ENCODE data around the gene MICAL3.

MICAL3 gene

DNA sequence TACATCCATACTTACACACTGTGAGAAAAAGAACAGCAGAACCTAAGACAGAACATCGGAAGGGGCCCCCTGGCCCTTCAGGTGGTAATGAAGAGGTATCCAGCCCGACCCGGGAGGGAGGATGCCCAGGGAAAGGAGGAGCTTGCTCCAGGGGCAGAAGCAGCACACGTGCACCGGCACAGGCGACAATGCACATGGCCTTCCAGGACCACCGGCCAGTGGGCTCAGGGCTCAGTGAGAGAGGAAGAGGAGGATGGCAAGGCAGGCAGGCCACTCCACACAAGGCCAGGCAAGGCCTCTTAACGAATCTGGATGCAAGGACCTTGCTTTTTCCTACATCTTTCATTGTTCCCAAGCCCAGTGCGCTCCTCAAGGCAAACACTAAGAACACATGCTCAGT, 52.6 kb downstream of the MICAL3 start:
- DNase-seq (ENCODE audit: low read depth): no peak

DNA sequence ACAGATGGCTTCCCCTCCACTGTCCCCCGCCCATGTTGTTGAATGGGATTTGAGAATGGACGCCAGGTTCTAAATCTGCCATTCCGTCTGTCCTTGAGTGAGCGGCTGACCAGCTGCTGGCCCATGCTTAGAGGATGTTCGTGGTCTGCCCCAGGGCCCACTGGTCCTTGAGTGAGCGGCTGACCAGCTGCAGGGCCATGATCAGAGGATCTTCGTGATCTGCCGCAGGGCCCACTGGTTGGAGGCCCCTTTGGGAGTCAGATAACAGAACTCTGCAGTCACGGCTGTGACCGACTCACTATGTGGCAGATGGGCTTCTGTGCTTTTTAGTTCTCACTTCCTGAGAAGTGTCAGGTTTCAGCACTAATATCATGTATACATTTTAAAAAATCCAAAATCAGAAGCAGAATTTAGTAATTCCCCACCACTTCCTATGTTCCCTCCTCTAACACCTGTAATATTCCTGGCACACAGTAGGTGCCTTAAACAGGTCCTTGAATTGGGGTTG, 54.1 kb downstream of the MICAL3 start:
- no peak for DNase-seq (ENCODE audit: low read depth)

DNA sequence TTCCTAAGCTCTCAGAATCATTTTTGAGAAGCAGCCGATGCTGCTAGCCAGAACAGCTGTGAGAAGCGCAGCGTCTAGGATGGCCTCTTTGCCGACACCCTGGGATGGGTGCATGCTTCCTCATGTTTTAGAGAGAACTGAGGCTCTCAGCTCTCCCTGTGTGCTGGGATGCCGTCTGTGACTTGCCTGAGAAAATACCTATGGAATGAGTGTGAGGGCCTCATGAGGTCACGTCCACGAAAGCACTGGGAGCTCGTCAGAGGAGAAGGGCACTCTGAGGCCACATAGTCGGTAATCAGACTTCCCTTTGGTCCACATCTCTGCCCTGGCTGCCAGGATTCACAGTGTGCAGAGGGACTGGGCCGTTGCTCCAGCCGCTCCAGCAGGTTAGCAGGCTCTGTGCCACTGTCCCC, 54.7 kb downstream of the MICAL3 start:
- no peak for DNase-seq (ENCODE audit: low read depth)

DNA sequence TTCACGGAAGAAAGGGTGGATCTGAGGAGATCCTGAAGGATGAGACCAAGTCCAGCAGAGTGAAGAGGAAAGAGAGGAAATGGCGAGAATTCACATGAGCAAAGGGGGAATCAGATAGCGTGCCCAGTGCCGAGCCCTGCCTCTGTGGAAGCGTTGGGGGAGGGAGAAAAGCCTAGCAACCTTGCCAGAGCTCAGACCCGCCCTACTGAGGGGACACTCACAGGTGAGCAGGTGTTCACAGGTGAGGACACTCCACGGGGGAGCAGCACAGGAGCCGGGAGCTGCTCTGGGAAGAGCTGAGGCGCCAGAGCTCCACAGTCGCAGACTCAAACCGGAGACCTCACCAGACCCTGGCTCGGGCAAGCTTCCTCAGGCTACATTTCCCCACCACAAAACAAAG, 56.2 kb downstream of the MICAL3 start:
- no peak for DNase-seq (ENCODE audit: low read depth)

DNA sequence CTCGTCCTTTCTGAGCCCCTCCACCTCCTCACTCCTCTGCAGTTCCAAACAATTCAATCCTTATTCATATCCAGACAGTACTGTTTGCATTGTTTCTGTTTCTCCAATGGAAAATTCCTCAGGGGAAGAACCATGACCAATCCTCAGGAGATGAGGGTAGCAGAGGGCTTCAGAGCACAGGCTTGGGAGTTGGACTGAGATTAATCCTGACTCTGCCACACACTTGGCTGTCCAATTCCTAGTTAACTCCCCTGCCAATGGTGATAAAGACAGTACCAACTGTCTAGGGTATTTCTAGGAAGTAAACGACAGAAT, 58.0 kb downstream of the MICAL3 start:
- no peak for DNase-seq (ENCODE audit: low read depth)

DNA sequence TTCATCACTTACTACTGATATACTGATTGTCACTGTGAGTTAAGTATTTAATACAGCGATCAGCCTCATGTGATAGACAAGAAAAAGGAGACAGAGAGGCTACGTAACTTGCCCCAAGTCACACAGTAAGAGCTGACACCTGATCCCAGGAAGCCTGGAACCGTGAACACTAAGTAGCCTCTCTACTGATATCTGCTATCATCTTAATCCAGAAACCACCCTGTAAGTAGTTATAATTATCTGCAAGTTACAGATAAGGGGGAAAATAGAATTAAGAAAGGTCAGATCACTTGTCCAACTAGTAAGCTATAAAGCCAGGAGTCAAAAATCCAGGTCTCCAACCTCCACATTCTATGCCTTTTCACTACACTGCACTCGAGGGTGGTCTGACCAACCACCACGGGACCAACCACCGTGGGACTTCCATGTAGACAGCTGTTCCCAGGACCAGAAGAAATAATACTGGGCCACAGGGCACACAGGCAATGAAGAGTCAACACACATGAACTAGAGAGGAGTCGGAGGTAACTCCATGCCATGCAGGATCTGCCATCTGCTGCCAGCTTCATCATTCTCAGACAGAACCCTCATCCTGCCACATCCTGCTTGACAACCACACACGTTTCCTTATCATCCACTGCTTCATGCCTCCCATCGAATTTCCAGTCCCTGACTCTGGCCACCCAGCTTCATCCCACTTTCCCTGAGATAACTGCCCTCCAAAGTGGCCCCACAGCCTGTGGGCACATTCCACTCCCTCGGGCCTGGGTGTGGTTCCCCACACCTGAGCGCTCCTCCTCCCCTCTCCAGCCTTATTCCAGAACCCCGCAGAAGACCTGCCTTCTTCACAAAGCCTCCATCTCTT, 58.6 kb downstream of the MICAL3 start:
- DNase-seq (ENCODE audit: low read depth): no peak

DNA sequence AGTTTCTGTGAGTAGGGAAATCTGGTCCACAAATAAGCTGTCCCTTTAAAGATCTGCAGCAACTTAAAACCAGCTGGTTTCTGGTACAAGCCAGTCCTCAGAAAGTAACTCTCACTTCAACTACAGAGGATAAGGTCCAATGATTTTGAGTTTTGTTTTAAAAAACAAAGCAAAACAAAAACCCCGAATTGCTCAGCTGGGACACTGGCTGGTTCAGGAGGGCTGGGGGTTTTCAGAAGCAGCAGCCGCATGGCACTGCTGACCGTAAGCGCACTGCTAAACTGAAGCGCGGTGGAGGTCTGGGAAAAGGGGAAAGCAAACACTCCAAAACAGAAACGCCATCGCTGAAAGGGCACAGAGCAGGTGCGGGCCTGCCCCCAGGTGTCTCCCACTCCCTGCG, 59.7 kb downstream of the MICAL3 start:
- no peak for DNase-seq (ENCODE audit: low read depth)

DNA sequence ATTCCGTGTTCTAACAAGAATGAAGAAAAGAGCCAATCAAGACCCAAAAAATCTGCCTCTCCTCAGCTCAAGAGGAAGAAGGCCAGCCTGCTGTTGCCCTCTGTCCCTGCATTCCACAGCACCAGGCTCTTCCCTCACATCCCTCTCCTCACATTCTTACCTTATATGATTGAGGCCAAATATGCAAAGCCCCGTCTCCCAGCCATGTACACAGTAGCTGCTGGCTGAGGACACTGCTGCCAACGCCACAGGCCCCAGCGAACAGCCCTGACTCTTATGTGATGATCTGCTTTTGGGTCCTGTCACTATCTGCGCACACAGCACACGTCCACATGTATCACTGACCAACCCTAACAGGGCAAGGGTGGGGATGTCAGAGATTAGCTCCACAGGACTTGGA, 60.2 kb downstream of the MICAL3 start:
- no peak for DNase-seq (ENCODE audit: low read depth)

DNA sequence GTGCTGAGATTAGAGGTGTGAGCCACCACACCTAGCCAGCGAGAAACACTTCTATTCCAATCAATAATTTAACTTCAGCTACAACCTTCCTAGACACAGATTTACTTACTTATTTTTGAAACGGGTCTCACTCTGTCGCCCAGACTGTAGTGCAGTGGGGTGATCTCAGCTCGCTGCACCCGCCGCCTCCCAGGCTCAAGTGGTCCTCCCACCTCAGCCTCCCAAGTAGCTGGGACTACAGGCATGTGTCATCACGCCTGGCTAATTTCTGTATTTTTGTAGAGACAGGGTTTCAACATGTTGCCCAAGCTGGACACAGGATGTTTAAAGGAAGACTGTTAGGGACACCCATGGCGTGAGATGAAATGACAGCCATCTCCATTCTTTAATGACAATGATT, 61.3 kb downstream of the MICAL3 start:
- no peak for DNase-seq (ENCODE audit: low read depth)

DNA sequence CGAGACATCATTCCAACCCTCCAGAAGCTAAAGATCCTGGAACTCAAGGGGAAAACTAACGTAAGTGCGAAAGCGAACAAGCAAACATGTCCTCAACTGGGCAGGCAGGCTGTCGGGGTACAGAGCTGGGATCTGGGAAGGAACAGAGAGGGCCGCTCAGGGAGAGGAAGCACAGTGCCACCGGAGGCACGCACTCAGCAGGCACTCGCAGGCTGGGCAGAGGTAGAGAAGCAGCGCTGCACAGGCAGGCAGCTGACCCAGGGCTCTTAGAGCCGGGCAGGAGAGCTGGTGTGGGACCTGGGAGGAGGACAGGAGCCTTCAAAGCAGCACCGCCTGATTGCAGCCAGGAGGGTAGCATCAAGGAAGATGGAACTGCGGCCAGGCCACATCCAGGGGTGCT, 62.2 kb downstream of the MICAL3 start:
- DNase-seq (ENCODE audit: low read depth): no peak

DNA sequence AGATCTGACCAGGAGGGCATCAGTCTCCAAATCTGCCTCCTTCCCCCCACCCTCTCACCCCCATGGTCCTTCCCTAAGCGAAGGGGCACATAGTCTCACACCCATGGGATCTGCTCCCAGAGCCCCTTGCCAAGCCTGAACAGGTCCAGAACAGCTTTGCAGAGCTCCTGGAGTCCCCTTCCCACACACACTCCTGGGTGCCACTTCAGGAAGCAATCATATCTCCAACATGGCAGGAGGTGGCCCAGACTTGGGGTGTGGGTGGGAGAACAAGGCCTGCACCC, 63.0 kb downstream of the MICAL3 start:
- no peak for DNase-seq (ENCODE audit: low read depth)

DNA sequence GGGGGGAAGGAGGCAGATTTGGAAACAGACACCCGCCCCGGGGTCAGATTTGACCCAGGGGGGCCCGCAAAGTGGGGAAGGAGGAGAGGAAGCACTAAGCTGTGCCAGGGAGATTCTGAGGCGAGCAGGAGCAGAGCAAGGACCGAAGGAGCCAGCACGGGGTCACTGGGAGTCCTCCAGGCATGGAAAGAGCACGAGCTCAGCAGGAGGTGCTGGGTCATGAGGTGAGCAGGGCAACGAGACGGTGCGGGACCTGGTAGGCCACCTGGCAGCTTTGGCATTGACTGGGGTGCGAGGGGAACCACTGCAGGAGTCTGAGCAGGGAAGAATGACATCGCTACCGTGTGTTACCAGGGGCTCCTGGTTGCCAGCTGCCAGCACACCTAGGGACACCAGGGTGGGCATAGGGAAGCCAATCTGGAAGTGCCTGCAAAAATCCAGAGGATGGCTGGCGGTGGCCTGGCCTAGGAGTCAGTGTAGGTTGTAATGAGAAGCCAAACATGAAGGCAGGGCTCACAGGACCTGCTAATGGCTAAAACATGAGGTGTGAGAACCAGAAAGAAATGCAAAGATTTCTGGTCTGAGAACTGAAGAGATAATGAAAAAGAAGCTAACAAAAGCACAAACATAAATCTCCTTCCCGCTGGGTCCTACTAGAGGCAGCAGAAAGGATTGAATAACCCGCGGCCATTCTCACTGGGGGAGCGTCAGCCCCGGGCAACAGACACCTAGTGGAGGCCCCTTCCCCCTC, 63.5 kb downstream of the MICAL3 start:
- no peak for DNase-seq (ENCODE audit: low read depth)

DNA sequence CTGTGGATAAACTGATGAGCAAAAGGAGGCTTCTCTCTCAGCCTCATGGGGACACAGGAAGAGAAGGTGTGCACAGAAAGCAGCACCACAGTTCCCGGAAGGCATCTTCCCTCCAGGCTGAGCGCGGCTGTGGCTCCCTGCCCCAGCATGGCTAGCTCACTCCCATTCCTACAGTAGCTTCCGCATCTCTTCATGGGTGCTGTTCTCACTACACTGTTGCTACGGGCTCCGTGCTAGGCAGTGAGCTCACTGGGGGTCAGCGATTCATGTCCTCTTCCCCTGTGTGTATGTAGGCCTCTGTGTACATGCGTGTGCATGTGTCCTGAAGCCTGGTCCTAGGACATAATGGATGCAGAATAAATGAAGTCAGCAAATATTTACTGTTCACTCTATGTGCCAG, 64.3 kb downstream of the MICAL3 start:
- DNase-seq (ENCODE audit: low read depth): no peak

DNA sequence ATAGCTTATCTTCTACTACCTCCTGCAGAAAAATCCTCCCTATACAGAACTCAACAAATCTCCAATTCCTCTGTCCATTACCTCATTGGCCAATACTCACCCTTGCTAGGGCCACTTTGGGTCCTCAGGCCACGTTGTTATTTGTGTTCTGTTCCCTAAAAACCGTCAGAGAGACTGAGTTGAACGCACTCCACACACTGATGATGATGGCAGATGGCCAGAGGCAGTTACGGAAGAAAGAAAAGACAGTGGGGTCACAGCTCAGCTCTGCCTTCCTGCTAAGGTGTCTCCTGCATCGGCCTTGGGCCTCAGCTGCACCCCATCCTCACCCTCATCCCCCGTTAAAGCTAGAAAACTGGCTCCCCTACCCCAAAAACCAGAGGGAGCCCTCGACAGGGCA, 66.2 kb downstream of the MICAL3 start:
- no peak for DNase-seq (ENCODE audit: low read depth)

DNA sequence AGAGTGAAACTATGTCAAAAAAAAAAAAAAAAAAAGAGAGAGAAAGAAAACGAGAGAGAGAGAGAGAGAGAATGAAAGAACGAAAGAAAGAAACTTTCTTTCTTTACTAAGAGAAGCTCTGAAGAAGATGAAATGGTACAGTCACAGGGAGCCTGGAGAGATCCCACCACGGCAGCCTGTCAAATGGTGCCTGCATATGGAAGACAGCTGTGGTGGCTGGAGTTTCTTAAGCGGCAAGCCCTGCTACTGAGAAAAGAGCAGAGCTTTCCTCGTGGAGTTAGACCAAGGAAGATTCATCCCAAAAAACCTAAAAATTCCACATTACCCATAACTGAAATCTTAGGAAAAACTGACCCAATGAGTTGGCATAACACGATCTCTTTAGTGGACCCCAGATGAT, 66.7 kb downstream of the MICAL3 start:
- DNase-seq (ENCODE audit: low read depth): no peak

DNA sequence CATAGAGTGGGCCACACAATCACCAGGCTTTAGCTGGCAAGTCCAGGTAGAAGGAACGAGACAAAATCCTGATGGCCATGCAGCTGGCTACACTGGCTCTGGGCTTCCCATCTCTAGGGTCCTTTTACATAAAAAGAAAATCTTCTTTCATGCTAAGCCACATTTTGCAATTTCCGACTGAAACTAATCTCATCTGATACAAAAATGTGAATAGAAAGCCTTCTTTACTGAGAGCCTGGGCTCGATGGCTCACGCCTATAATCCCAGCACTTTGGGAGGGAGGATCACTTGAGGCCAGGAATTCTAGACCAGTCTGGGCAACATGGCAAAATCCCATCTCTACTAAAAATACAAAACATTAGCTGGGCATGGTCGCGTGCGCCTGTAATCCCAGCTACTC, 67.2 kb downstream of the MICAL3 start:
- DNase-seq (ENCODE audit: low read depth): no peak

DNA sequence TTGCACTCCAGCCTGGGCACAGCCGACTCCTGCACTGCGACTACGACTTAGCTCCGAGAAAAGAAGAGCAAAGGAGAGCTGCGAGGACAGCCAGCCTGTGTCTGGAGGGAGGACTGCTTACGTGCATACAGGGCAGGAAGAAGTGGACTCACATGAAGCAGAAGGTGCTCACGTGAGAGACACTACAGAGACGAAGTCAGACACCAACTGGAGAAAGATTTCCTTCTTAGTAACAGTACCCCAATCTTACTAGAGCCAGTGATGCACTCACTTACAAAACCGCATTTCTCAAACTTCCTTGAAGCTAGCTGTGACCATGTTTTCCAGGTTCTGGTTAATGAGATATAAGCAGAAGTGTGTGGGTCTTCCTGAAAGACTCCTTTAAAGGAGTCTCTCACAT, 67.7 kb downstream of the MICAL3 start:
- no peak for DNase-seq (ENCODE audit: low read depth)

DNA sequence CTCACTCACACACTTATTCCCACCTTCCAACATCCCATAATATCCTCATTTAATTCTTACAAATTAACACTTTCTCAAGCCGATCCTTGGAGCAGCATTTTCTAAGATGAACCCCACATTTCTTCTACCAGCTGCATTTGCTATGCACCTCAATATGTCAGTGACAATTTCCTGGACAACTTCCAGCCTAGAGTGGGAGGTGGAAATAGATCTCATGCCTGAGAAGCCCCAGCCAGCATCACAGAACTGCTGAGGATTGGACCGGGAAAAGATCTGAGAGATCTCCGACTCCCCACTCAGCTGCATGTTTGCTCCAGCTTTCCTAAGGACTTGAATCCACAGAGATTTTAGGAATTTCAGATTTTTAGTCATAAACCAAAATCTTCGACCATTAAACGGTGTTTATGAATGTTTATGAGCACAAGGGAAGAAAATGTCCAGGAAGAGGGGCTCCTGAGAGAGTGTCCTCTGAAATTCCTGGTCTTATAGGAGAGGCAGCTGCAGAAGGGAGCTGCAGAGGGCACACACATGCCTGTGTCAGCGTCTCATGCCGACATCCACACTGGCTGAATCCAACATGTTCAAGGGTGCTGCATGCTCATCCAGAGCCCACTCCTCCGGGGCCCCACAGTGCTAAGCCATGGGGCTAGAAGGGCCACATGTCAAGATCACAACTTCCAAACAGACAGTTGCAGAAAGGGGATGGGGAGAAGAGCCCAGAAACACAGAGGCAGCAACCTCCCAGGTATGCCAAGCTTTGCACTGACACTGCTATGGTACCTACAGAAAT, 68.6 kb downstream of the MICAL3 start:
- DNase-seq (ENCODE audit: low read depth): no peak

DNA sequence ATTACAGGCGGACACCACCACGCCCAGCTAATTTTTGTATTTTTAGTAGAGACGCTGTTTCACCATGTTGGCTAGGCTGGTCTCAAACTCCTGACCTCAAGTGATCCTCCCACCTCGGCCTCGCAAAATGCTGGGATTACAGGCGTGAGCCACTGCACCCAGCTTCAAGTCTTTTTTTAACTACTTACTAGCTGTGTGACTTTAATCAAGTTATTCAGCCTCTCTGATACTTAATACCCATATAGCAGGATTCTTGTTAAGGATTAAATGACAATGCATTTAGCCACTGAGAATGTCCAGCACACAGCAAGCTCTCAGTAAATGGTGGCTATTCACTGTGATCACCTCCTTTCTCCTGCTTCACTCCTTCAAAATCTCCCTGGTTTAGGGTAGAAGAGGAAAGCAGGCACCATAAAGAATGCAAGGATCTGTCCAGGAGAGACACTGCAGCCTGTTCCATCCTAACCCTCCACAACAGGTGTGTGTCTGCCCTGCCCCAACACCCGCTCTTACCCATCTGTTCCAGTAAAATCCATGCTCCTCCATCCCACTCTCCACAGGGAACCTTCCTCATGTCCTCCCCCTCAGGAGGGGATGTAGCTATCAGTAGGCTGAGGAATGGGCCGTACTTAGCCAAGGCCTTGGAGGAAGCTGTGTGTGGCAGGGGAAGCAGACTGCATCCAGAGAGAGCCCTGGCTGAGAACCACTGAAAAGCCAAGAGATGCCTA, 69.3 kb downstream of the MICAL3 start:
- DNase-seq (ENCODE audit: low read depth): no peak

DNA sequence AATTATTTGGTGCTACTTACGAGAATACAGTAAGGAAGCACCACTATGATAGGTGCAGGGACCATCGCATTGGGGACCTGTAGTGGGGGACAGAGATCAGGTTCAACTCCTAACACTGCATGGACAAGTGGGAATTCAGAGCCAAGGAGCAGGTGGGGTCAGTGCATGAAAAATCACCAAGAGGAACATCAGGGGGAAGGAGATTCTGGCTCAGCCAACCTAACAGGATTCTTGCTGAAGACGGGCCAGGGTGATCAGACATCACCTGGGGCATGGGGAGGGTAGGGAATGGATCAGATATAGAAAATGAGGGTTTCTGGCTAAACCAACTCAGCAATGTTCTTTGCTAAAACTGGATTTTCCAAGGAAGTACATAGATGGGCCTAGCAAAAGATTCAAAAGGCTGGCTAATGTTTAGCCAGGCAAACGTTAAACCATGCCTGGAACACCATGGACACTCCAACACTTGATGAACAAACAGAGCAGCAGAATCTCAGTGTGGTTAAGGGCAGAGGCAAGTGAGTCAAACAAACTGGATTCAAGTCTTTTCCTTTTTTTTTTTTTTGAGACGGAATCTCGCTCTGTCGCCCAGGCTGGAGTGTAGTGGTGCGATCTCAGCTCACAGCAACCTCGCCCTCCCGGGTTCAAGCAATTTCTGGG, 70.0 kb downstream of the MICAL3 start:
- no peak for DNase-seq (ENCODE audit: low read depth)

DNA sequence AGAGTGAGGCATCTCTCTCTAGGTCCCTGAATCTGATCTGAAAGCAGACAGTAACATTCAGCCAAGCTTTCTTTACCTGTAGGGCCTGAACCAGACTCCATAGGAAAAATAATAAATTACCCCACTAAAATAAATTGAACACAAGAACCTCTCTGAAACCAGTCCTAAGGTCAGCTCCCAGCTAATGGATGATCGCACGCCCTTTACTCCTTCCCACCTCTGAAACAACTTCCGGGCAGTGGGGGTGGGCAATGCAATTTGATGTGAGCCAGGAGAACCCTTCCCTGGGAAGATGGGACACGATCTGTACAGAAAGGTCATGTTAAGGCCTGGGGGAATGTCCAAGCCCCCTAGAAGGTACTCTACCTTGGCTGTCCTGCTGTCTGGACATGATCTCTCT, 71.2 kb downstream of the MICAL3 start:
- no peak for DNase-seq (ENCODE audit: low read depth)

DNA sequence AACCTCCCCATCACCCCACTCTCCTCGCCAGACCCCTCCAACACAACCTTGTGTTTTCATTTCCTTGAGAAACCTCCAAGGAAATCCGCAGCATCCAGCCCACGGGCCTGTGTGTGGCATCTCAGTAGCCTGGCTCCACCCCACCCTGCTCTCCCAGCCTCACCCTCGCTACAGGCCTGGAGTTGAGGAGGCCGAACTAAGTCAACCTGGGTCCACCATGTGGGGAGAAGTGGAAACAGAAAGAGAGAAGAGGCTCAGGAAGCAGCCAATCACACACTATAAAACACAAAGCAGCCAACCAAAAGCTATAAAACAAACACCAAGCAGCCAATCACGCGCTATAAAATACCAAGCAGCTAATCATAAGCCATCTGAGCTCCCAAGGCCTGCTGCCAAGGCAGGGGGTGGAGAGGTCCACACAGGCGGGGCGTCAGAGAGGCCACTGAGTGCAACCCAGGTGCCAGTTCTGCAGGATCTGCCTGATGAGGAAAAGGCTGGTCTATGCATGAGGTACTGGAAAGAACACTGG, 72.0 kb downstream of the MICAL3 start:
- no peak for DNase-seq (ENCODE audit: low read depth)

Data from stimulated activated CD8-positive, alpha-beta memory T cell treated with anti-CD3 and anti-CD28 coated beads, Interleukin-4, amount 100 ng/mL, for 24 hours (primary cell).